NCI-H226 (cell line): ENCODE measurements around the gene ARHGAP24.
"Not testable (repeated sequence)": the region's sequence is repeated elsewhere in the genome, so short reads cannot be mapped to it uniquely, and the experiment has no call there.

ENCODE experiments used
- DNase-seq: peaks from one replicate; pipeline ENCODE4 v3.0.0-alpha.2; 2015

The ARHGAP24 gene

DNA sequence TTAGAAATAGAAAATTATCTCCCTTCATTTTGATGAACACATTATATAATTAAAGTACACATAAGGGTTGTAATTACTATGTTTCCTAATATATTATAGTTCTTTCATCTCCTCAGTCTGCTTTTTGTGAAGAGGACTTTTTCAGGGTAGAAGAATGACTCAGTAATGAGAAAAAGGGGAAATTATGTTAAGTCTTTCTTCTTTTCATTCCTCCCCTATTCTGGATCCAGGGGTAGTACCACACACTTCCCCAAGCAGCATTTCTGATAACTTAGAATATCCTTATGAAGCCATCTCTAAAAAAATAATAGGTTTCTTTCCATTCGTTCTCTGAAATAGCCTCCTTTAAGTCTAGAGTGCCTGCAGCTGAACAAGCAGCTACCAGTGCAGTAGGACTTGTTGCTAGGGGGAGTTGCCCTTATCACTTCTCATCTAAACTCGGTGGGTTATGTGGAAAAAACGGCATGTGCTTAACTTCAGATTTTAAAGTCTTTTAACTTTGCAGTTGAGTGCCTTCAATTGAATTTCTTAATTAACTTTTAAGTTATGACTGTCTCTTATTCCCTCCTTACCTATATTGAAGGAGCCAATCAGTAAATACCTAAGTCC is 184.8 kb downstream of the ARHGAP24 start:
- DNase-seq = no peak

DNA sequence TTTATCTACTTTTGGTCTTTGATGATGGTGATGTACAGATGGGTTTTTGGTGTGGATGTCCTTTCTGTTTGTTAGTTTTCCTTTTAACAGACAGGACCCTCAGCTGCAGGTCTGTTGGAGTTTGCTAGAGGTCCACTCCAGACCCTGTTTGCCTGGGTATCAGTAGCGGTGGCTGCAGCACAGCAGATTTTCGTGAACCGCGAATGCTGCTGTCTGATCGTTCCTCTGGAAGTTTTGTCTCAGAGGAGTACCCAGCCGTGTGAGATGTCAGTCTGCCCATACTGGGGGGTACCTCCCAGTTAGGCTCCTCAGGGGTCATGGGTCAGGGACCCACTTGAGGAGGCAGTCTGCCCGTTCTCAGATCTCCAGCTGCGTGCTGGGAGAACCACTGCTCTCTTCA is 191.7 kb downstream of the ARHGAP24 start:
- not testable (repeated sequence) for DNase-seq

DNA sequence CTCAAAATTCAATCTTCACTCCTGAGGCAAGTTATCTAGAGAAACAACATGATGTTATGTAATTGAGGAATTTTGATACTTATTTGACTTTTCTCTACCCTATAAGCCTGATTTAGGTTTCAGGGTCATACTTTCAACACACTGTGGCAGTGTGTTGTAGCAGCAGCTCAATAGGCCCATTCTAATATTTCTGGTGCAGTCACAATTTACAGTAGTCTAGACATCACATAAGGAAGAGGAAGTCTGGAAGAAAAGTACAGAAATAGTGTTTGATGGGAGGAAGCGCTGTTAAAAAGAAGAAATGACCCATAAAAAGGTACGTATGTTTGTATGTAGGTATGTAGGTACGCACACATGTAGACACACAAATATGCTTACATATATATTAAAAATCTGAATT is 194.3 kb downstream of the ARHGAP24 start:
- DNase-seq = no peak

DNA sequence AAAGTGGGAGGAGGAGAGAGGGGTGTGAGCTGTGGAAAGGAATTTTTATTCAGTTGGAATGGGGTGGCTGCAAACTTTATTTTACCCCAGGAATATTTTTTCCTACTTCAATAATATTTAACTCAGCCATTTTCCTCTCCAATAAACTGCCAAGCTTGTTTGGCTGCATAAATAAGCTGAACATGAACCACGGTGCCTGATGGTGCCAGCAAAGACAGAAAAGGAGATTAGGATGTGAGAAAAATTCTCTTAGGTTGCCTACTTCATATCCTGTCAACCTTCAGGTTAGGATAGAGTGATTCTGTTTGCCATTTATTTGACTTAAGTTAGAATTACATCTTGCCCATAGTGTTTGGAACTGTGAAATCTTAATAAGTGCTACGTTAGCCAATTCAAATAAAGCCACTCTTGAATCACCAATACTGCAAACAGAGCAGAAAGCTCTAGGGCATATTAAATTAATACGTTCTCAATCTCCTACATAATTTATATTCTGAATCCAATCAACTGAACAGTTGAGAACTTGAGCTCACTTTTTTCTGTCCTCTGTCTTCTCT is 195.1 kb downstream of the ARHGAP24 start:
- no peak for DNase-seq

DNA sequence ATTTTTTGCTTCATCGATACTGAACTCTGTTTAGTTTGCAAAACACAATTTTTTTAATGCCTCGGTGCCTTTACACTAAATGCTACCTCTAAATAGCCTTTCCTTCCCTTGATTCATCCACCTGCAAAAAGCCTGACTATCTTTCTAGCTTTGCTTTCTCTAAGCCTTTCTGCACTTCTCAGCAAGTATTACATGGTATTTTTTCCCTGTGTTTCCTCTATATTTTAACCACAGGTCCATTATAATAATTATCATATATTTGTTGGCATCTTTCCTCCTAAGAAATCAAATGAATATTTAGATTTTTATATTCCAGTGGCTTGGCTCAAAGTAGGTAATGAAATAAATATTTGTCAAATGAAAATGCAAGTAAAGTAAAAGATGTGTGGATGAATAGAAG is 196.2 kb downstream of the ARHGAP24 start:
- no peak for DNase-seq

DNA sequence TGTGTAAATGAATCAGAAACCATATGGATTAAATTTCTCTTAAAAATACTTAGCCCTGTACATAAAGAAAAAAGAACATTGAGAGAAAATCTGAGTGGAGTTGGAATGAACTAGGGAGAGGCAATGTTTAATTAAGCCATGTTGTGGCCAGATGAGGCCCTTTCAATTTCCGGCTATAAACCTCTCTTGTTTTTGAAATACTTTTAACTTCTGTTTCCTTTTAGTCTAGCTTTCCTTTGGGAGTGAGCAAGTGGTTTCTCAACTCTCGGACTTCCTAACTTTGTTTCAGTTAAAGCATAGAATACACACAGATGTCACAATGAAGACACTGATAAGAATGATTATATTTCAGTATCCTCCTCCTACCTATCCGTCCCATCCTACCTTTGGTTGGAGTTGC is 197.2 kb downstream of the ARHGAP24 start:
- no peak for DNase-seq

DNA sequence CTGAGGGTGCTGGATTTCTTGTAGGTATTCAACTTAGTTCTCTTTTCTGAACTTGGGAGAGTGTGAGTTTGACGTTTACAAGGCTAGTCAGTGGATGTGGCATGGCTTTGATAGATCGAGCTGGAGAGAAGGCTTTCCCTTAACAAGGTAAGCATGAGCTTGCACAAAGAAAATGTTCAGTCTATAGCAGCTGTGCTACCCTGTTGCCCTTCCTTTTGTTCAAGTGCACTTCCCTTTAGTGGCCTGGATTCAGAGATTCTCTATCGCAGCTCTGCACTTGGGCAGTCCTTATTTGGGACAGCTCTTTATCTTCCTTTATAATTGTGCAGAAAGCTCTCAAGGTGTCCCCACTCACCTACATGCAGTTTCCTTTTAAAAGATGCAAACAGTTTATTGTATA is 198.0 kb downstream of the ARHGAP24 start:
- DNase-seq = no peak

DNA sequence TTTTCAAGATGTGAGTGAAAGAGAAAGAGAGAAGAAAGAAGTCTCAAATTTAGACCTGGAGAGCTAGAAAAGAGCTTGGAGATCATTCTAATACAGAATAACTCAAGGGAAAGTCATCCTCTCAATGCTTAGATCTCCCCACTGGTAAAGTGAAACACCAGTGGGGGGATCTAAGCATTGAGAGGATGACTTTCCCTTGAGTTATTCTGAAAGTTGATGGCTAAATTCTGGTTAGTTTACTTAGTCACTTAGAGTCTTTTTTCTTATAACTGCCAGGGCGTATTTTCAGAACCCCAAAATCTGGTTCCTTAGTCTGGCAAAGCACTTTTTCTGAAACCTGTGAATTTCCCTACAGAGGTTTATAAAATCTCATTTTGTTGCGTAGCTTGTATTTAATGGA is 198.6 kb downstream of the ARHGAP24 start:
- DNase-seq = no peak

DNA sequence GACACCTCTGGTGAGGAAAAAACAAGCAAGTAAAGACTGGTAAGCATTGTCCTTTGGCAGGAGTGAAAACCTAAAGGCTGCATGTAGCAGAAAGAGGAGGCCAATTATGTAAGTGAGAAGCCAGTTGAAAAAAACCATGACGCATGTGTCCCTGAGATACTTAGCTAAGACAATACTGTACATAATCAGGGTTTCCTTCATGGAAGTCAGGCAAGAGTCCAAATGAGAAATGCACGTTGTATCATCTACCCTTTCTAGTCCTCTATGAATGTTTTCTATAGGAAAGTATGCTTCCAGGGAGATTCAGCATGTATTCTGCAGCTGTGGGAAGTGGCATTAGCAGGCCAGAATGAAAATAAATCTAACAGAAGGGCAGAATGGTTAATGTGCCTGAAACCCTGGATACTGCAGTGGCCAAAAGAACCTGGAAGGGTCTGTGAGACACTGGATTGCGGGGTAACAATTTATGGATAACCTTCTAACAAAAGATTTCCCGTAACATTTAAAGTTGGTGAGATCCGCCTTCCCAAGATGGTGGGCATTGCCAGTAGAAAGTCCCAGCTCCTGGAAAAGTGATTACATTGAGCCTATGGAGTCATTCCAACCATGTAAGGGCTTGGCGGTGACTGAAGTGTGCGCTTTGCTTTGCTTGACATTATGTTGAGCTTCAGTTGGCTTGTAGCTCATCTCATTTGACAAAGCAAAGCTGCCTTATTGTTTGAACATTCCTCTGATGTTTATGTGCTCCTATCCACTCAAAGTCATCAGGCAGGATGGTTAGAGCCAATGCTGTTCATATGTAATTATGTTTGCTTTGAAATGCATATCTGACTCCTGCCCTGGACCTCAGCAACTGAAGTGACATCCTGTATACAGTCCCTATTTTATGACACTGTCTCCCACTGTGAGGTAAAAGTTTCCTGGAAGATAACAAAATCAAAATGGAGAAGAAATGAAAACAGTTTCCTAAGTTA is 200.4 kb downstream of the ARHGAP24 start:
- DNase-seq = no peak

DNA sequence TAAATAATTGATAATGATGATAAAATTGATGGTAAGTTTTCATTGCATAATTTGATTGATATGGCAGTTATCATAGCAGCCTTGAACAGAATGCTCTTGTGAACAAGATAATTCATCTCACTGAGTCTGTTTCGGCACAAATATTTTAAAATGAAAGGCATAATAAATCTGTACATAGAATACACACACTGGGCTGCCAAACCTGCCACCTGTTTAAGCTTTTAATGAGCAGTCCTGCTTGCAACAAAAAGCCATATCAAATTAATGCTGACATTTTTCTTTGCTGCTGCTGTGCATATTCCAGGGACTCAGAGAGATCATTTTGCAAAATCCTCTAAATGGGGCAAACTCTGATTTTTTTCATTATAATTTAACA is 201.1 kb downstream of the ARHGAP24 start:
- no peak for DNase-seq

DNA sequence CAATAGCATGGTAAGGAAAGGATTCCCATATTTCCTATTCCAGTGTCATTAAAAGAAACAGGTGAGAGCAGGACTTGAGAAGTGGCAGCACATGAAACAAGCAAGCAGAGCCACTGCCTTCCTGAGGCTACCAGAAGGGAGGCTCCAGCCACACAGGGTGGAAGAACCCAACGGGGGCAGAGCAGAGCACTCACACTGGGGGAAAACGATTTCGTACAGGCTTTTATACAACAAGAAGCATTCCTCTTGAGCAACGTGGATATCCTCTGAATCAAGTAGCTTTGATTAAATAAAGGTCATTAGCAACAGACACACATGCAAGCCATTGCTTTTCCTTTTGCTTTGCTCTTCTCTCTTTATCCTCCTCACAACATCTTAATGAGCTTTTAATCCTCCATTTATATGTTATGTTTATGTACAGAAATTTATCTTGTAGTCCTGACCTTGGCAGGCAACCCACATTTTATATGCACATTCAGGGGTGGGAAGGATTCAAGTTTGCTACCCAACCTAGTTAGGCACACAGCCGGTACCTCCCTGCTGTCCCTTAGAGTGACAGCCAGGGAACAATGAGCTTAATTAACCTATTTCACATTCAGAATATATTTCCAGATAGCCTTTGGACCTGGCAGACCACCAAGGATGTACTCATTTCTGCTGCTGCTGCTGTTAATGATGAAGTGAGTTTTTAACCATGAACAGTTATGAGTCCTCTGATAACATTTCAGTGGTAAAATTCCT is 202.1 kb downstream of the ARHGAP24 start:
- DNase-seq = no peak

DNA sequence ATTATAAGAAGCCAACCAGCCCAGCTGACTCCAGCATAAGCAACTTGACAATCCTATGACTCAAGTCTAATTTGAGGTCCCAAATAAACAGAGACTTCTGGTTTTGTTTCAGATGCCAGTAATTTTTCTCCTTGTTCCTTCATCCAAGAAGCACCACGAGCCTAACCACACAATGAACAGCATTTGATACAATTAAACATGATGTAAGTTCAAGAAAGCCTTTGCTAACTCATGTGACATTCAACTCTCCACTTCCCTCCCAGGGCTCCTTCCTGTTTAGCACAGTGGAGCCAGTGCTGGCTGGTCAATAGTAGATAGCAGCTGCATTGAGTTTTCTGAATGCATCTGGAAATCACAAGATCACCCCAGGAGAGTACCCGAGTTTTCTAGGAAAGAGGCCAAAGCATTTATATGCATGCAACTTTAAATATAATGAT is 206.3 kb downstream of the ARHGAP24 start:
- no peak for DNase-seq

DNA sequence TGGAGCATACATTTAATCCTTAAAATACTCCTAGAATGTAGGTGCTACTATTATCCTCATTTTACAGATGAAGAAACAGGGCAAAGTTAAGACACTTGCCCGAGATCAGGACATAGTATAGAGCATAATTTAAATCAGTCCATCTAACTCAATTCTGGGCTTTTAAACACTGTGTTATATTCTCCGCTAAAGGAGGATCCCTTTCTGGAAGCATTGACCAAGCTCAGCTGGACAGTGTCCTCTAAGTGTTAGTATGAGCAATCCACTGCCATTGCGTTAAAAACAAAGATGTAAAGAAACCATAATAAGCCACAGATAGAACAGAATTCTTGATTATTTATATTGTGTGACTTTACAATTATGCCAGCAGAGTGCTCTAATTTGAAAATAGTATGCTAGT is 207.0 kb downstream of the ARHGAP24 start:
- DNase-seq = no peak

DNA sequence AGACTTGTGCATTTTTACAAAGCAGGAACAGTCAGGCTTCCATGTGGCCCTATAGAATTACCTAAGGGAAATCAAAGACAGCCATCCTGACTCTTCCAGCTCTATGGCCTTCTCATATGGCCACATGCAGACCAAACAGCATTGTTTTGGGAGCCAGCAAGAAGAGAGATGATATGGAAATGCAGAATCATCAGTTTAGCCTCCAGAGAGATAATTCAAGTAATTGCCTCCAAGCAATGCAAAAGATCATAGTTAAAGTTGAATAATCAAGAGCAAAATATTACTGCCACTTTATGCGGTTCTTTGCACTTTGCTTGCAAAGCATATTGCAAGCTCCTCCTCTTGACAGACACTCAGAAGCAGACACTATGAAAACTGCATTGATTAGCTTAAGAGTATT is 207.4 kb downstream of the ARHGAP24 start:
- DNase-seq = no peak

DNA sequence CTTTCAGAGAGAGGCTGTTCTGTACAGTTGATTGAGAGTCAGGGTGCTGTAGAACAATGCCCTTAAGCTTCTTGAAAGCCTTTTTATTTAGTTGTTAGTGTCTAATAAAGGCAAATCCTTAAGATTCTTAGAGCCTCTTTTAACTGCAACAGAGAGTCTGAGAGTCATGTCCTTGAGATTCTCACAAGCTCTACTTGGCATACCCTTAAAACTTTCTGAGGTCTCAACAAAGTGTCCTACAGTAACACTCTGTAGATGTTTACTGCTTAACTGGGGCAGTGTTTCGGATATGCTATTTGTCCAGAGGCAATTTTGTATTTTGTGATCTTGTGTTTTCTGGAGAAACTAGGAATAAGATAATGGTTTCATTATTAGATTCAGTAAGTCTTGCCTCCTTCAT is 209.7 kb downstream of the ARHGAP24 start:
- no peak for DNase-seq

DNA sequence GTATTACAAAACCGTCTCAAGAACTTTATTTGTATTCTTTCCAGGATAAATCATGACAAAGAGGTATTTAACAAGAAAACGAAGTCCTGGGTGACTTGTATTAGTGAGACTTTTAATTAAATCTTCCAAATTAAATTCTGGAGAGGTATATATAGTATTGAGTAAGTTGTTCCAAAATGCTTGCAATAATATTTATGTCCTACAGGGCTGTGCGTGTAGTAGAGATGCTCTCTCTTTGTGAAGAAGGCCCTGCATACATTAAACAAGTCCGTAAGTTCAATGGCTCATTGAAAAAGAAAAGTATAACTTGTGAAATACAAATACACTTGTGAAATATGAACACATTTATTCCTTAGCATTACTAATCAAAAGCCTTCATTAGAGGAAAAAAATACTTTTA is 211.4 kb downstream of the ARHGAP24 start:
- DNase-seq = no peak

DNA sequence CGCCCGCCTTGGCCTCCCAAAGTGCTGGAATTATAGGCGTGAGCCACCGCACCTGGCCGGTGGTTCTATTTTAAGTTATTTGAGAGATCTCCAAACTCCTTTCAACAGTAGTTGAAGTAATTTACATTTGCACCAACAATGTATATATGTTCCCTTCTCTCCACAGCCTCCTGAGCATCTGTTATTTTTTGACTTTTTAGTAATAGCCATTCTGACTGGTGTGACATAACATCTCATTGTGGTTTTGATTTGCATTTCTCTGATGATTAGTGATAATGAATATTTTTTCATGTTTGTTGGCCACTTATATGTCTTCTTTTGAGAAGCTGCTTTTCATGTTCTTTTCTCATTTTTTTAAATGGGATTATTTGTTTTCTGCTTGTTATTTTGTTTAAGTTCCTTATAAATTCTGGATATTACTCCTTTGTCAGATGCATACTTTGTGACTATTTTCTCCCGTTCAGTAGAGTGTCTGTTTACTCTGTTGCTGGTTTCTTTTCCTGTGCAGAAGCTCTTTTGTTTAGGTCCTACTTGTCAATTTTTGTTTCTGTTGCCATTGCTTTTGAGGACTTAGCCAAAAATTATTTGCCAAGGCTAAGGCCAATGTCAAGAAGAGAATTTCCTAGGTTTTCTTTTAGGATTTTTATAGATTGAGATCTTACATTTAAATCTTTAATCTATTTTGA is 213.2 kb downstream of the ARHGAP24 start:
- DNase-seq = no peak

DNA sequence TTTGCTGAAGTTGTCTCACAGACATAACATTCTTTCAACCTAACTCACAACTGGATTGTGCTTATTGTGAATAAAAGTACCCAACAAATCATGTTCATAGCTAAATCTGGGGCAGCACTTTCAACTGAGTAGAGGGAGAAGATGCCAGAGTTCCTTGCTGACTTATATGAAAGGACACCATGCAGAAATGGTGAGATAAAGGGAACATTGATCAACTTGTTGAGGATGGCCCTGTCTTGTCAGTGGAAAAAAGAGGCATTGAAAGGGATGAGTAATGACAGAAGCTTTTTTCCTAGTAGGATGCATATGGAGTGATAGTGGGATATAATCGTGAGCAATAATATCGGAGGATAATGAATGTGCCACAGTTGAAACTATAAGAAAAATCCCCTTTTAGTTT is 221.7 kb downstream of the ARHGAP24 start:
- no peak for DNase-seq

DNA sequence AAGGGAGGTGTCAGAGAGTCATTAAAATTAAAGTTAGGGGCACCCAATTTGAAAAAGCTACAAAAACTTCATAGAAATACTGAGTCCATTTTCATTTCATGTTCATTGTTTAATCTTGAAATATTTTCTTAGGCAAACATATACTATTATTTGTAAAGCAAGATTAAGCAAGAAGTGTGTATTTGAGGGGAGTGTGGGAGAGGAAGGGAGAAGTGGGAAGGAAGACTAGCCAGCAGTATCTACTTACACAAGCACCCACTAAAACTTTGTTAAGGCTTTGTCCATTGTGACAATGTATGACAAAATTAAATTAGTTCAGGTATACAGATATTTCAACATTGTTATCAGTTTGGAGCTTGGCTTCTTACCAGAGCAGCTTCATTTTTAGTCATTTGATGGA is 222.9 kb downstream of the ARHGAP24 start:
- DNase-seq = no peak

DNA sequence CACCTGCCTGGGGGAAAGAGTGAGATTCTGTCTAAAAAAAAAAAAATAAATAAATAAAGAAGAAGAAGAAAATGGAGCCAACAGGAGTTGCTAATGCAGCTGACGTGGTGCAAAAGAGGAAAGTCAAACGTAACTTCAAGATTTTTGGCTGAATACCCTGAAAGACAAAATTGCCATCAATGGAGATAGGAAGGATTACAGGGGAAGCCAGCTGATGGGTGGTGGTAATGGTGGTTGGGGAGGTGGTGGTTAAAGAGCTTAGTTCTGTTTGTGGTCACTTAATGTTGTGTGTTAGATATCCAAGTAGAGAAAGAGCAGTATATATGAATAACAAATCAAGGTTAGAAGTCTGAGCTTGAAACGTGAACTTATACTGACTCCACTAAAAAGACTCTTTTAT is 225.4 kb downstream of the ARHGAP24 start:
- DNase-seq = no peak

DNA sequence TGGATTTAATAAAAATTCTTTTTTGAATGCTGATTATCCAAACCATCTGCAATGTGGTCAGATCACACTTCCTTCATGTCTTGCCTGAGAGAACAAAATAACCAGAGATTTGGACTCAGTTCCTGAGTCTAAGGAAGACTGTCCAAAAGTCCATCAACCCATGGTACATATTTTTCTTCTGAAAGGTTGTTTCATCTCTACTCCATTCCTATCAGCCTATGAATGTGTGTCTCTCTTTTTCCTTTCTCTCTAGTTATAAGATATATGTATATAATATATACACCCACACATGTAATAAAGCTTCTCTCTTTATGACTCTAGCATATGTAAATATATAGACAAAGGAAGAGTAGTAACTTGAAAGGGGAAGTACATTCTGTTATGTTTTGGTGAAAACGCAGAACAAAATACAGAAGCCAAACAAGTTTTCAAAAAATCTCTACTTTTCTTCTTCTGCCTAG is 226.9 kb downstream of the ARHGAP24 start:
- no peak for DNase-seq

DNA sequence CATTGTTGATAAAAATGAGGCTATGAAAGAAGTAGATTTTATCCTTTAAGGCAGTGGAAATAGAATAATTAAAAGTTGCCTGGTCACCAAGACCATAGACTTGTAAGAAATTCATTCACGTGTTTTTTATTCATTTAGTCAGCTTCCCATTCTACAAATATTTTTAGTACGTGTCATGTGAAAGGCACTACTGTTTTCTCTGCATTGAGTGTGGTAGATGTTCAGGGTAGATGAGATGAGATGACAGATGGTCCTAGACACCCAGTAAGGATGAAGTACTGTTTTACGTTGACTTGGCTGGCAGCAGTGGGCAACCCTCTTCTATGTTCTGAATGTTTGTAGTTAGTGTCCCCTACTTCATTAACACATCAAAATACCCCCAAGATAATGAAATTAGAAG is 228.1 kb downstream of the ARHGAP24 start:
- no peak for DNase-seq

DNA sequence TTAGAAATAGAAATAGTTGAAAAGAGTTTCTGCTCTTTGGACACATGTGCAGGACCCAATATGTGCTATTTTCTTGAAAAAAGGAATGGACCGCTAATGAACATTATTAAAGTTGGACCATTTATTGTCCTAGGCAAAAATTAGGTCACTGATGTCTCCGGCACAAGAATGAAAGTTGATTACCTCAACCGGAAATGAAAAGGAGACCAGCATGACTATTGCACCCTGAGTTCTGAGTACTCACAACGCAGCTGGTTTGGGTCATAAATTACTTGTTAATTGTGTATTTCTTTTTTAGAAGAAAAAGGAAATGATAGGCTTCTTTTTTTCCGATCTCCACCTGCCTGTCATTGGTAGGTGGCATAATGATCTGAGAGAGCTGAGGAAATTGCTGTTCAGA is 232.7 kb downstream of the ARHGAP24 start:
- no peak for DNase-seq
